HG02885 (cell line): ENCODE data around the gene GLIS2.
"Not testable (repeated sequence)": the region's sequence is repeated elsewhere in the genome, so short reads cannot be mapped to it uniquely, and the experiment has no call there.

Experiments used
- ATAC-seq: cut with Tn5 transposase; IDR thresholded peaks from one replicate; pipeline ENCODE4 v1.9.1; 2021; ENCODE audit warnings: mild to moderate bottlenecking; ENCODE audit not compliant: unreplicated experiment, poor library complexity

GLIS2 gene

DNA sequence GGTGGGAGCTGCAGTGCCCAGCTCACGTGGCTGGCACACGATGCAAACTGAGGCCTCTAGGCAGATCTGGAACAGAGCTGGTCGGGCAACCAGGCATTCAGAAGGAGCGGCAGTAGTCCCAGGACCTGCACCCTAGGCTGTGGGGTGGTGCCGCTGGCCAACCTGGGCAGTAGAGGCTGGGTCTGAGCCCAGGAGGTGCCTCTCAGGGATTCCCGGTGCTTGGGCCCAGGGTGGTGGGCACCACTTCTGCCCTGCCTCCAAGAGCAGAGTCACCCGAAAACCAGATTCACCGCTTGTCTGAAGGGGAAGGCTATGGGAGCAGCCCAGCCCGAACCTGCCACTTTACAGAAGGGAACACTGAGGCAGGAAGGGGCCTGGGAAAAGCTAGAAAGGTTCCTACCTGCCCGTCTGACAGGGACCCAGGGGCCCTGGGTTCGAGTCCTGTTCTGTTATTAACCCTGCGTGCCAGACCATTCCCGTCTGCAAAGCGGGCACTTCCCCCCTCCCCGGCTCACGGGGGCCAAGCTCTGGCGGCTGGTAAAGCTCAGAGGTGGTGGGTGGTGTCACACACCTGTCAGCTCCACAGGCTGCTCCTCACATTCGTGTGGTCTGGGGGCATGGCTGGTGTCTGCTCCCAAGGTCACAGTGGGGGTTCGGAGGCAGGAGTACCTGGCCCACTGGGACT lies 16.9 kb downstream of the GLIS2 start:
- no peak for ATAC-seq

DNA sequence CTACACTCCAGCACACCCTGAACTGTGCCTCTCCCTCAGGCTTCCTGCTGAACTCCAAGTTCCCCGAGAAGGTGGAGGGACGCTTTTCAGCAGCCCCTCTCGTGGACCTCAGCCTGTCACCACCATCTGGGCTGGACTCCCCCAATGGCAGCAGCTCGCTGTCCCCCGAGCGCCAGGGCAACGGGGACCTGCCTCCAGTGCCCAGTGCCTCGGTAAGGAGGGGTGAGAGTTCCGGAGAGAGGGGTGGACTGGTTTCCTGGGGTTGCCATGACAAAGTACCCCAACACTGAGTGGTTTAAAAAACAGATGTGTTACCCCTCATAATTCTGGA lies 17.4 kb downstream of the GLIS2 start:
- no peak for ATAC-seq

DNA sequence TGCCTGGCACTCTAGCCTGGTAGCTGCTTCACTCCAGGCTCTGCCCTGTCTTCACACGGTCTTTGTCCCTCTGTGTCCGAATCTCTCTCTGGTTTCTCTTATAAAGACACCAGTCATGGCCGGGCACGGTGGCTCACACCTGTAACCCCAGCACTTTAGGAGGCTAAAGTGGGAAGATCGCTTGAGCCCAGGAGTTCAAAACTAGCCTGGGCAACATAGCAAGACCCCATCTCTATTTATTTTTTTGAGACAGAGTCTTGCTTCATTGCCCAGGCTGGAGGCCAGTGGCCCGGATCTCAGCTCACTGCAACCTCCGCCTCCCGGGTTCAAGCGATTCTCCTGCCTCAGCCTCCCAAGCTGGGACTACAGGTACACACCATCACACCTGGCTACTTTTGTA lies 17.8 kb downstream of the GLIS2 start:
- not testable (repeated sequence) for ATAC-seq

DNA sequence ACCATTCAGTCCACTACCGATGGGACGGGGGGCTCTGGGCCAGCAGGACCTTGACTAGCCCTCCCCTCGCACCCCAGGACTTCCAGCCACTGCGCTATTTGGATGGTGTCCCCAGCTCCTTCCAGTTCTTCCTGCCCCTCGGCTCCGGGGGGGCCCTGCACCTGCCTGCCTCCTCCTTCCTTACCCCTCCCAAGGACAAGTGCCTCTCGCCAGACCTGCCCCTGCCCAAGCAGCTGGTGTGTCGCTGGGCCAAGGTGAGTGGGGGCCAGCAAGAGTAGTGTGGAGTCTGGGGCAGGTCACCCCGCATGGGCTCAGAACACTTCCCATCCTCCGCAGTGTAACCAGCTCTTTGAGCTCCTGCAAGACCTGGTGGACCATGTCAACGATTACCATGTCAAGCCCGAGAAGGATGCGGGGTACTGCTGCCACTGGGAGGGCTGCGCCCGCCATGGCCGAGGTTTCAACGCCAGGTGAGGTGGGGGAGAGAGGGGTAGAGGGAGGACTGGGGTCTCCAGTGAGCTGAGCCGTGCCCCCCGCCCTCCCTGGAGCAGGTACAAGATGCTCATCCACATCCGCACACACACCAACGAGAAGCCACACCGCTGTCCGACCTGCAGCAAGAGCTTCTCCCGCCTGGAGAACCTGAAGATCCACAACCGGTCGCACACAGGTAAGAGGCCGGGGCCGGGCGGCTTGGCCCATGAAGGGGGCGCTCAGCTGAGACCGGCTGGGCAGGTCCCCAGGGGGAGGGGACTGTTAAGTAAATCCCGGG lies 19.0 kb downstream of the GLIS2 start:
- no peak for ATAC-seq

DNA sequence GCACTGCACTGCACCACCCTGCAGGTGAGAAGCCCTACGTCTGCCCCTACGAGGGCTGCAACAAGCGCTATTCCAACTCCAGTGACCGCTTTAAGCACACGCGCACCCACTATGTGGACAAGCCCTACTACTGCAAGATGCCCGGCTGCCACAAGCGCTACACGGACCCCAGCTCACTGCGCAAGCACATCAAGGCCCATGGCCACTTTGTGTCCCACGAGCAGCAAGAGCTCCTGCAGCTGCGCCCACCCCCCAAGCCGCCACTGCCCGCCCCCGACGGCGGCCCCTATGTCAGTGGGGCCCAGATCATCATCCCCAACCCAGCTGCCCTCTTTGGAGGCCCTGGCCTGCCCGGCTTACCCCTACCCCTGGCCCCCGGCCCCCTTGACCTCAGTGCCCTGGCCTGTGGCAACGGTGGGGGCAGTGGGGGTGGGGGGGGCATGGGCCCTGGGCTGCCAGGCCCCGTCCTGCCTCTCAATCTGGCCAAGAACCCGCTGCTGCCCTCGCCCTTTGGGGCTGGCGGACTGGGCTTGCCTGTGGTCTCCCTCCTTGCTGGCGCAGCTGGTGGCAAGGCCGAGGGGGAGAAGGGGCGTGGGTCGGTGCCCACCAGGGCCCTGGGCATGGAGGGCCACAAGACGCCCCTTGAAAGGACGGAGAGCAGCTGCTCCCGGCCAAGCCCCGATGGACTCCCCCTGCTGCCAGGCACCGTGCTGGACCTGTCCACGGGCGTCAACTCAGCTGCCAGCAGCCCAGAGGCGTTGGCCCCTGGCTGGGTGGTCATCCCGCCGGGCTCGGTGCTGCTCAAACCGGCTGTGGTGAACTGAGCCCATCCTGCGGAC lies 21.1 kb downstream of the GLIS2 start:
- ATAC-seq, result no peak

DNA sequence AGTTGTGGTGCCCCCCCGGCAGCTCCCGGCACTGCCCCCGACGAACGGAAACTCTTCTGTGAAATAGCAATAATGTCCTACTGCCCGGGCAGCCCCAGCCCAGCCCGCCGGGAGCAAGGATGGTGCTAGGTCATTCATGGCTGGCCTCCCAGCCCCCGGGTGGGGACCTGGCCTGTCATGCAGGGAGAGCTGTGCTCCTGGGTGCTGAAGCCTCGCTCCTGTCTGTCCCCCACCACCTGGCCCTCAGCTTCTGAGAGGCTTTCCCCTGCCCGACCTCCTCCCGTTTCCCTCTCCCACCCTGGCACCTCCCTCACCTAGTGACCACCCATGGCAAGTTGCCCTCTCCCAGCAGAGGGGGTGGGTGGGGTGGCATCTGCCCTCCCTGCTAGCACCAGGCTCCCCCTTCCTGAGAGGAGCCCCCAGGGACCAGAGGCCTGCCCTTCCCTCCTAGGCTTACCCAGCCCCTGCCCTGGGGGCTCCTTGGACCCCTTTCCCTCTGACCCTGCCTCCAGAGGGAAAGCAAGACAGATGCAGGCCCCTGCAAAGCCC lies 21.7 kb downstream of the GLIS2 start:
- no peak for ATAC-seq

DNA sequence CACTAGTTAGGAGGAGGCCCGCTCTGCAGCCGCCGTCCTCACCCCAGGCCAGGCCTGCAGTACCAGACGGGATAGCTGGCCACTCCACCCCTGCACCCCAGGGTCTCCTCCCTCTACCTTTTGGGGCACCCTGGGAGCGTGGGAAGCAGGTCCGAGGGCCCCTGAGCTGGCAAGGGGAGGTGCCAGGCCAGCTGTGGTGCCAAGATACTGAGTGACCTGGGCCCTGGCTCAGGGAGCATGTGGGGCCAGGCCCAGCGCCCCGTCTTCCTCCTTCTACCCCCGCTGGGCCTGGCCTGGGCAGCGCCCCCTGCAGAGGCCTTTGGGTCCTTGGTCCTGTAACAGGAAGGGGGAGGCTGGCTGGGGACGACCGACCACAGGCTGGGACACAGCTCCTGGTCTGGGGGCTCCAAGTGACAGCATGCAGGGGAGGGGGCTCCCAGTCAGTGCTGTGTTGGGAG lies 22.3 kb downstream of the GLIS2 start:
- ATAC-seq, result no peak

DNA sequence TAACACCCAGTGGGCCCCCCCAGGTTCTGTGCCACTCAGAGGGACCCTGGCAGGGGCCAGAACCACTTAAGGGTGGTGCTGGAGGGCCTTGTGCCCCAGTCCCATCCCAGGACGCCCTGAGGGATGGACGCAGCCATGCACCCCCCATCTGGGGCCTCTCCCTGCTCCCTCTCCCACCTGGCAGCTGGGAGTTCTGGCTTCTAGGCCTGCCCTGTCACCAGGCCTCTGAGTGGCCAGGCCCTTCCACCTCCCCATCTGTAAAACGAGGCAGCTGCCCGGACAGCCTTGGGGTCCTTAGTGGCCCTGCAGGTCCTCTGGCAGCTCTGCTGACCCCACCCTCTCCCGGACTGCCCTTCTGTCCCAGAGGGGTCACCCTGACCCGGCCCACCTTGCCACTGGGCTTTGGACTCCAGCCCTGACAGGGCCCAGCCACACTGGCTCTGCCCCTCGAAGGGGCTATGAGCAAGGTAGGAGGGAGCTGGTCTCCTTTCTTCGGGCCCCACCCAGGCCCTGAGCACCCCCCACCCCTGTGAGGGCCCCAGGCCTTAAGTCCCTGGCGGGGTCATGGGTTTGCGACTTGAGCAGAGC lies 22.9 kb downstream of the GLIS2 start:
- ATAC-seq, result no peak

DNA sequence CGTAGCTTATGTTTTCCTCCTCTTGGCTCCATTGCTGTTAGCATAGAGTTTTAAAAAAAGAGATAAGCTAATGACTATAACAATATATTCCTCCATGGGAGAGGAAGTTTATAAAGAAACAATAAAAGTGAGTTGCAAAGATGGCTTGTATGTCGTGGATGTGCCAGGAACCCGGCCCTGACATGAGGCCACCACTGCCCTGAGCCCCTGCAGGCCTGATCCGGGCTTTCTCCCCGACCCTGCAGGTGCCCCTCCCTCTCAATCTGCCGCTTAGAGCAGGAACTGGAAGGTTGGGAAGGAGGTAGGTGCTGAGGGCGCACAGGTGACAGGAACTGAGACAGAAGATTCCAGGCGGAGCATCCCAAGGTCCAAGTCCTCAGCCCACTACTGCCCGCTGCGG lies 23.6 kb downstream of the GLIS2 start:
- no peak for ATAC-seq

DNA sequence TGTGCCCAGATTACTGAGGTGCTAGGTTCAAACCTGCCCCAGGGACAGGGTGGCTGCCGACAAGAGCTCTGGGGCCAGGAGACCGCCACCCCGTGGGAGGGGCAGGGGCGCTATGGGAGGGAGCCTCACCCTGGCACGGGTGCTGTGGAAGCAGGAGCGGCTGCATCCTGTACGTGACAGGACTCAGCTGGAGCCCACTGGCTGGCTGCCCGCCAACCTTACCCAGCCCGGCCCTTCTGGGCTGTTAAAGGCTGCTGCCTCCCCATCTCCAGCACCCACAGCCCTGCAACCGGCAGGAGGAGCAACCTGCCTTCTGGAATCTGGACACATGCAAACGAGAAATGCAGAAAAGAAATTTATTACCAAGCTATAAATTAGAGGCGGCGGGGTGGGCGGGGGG lies 24.0 kb downstream of the GLIS2 start:
- ATAC-seq, result no peak

DNA sequence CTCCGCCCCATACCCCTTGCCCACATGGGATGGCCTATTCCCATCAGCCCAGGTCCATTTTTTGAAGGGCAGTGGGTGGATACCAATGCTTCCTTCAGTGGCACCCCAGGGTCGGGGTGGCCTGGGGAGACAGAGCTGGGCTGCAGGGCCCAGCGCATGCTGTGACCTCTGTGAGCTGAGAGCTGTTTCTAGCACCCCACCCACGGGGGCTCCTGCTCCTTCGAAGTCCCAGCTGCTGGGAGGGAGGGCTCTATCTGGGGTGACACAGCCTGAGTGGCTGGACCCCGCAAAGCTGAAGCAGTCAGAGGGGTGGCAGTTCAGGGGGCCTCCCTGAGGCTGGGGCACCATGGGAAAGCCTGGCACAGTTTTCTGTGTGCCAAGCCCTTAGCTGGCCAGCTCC lies 24.6 kb downstream of the GLIS2 start:
- ATAC-seq, result no peak

DNA sequence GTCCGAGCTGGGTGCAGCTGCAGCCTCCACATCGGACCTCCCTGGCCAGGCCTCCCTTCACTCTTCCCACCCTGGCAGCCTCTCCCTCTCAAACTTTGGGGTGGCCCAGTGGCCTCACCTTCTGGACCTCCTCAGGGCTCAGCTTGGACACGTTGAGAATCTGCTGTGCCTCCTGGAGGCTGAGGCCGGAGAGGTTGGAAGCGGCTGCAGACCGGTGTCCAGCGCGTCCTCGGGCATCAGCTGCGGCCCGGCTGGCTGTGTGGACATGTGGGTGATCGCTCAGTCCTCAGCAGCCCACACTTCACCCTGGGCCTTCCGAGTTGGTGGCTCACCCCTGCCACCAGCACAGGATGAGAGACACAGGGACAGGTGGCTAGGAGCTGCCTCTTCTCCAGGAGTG lies 25.4 kb downstream of the GLIS2 start:
- no peak for ATAC-seq

DNA sequence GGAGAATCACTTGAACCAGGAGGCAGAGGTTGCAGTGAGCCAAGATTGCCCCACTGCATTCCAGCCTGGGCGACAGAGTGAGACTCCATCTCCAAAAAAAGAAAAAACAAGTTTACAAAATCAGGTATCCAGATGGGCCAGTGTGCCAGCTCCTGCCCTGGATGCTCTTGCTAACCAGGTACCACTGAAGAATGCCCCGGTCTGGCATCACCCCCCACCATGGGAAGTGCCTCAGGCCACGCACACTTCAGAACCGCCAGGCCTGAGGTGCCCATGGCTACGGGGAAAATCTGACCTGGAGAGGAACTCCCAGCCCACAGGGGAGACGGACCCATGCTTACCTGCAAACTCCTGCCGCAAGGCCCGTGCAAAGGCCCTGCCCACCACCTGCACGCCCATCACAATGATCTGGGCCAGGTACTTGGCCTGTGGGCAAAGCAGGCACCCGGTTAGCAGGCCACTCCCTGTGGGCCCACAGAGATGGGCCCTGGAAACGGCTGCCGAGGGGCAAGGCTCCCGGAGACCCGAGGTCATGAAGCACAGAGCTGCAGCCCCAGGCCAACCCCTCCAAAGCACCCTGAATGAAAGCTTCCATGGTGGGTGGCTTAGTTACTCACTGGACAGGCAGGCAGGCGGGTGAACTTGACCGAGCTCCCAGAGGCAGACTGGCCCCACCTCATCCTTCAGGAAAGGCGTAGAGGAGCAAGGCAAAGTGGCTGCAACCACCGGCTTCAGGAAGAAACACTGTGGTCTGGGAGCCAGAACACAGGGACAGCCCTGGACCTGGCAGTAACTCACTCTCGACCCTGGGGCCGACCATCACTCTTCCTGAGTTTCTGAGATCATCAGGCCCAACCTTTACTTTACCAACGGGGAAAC lies 27.2 kb downstream of the GLIS2 start:
- ATAC-seq, result no peak

DNA sequence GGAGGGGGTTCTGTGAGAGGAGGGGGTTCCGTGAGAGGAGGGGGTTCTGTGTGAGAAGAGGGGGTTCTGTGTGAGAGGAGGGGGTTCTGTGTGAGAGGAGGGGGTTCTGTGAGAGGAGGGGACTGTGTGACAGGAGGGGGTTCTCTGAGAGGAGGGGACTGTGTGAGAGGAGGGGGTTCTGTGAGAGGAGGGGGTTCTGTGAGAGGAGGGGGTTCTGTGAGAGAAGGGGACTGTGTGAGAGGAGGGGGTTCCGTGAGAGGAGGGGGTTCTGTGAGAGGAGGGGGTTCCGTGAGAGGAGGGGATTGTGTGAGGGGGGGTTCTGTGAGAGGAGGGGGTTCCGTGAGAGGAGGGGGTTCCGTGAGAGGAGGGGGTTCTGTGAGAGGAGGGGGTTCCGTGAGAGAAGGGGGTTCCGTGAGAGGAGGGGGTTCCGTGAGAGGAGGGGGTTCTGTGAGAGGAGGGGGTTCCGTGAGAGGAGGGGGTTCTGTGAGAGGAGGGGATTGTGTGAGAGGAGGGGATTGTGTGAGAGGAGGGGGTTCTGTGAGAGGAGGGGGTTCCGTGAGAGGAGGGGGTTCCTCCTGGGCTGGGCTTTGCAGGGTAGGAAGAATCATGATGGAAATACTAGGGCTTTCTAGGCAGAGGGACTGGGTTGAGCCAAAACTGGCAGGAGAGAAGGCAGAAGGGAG lies 28.6 kb downstream of the GLIS2 start:
- not testable (repeated sequence) for ATAC-seq

DNA sequence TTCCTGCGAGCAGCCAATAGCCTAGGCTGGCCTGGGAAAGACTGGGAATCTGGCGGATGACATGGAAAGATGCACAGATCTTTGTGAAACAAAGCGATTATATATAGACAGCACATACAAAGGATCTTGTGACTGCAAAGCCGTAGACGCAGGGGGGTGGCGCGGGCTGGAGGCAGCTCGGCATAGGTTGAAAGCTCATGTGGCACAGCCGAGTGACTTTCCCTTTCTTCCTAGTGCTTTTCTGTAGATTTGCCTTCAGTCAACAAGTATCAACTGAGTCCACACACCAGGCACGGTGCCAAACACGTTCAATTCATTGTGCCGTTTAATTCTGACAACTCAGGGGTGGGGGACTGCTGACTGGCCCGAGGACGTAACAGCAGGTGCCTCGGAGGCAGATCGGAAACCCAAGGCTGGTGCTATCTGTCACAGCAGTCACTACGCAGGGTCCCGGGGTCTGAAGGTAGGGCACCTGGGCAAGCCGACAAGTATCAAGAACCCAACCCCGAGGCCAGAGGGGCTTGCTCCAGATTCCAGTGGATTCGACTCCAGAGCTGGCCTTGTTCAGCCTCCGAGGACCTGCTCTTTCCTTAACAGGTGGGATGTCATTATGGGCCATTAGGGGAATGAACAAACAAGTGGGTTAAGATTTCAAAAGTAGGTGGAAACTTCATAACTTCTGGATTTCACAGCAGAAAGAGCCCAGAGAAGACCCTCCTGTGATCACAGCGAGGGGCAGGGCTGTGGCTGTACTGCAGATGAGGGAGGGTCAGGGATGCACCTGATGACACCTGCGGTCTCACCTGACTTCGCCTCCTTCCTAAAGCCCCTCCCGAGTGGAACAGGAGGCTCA lies 29.3 kb downstream of the GLIS2 start:
- ATAC-seq, result no peak

DNA sequence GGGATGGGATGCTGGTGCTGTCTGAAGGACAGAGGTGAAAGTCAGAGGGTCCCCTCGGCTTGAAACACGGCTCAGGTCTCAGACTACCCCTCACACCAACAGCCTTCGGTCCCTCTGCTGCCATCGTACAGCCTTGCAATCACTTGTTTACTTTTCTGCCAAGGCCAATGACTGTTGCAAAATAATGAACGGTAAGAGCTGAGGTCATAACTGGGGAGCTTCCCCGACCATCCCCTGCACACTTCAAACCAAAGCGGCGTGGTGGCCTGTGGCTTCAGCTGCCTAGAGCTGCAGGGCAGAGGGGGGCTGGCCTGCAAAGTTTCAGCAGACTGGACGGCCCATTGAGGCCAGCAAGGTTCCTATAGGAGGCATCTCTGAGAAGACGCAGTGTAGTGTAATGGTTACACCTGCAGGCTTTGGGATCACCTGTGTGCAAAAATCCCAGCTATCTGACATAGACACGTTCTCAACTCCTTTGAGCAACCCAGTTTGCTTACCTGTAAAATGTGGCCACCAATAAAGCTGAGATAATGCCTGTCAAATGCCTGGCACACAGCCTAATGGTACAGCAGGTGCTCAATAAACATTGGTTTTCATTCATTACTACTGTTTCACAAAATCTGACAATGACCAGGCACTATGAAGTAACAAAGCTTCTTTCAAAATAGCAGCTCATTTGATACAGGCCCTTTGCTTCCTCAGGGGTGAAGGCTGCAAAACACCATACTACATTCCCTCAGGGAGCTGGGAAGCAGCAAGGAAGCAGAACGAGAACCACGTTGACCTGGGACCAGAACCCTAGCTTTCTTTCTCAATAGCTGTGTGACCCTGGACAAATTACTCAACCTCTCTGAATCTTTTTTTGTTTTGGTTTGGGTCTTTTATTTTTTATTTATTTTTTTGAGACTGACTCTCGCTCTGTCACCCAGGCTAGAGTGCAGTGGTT lies 30.2 kb downstream of the GLIS2 start:
- no peak for ATAC-seq

DNA sequence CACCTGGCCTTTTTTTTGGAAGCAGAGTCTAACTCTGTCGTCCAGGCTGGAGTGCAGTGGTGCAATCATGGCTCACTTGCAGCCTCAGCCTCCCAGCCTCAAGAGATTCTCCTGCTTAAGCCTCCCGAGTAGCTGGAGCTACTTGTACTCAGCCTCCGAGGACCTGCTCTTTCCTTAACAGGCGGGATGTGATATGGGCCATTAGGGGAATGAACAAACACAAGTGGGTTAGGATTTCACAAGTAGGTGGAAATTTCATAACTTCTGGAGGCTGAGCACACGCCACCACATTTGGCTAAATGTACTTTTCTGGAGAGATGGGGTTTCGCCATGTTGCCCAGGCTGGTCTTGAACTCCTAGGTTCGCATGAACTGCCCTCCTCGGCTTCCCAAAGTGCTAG lies 31.1 kb downstream of the GLIS2 start:
- no peak for ATAC-seq
